Cardiac ventricle fibroblast (primary cell): ENCODE results near the gene SPINT3. TPM values are rescaled to one million over a fixed set of nuclear protein-coding genes. Genes with fewer than 3 reads are reported as not detected.

Experiments used
- total RNA-seq: library from RNA; depleted of rRNA; stranded (reverse); fragments of >200 nt; gene quantifications from 2 replicates; pipeline ENCODE4 v1.2.3, GENCODE V29; 2015

SPINT3 gene
- not detected in 2 replicates for total RNA-seq

DNA sequence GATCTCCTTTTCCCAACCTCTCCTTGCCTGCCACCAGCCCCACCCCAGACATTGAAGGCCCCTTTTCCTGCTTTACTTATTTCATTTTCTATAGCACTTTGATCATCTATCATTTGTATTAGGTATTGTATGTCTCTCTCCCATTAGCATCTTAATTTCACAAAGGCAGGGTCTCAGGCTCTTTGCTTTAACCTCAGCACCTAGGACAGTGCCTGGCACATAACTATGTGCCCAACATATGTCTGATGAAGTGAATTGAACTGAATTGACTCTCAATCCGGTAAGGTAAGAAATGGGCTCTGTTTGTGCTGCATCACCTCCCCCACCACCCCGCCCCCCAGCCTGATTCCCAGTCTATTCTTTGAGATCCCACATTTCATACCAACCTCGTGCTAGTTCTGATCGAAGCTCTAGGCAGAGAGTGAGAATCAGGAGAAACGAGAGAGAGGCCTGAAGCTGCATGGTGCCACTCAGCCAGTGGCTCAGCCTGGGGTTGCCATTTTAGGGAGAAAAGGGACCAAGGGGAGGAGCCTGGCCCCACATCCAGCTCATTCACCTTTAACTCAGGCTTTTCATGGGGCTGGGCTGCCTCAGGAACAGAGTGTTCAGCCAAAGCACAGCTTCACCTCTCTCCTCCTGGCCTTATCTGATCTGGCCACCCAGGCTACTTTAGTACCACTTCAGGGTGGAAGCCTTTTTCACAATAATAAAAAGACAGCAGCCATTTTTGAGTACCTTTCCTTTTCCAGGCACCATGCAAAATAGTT lies at the start of gene SPINT3:
Gene SPINT3, minus strand, starts transcription at position 476 of the 767 bp plus-strand sequence. Its CDS starts 14 bp downstream, at position 462.

GRCh38 chr20:45547206-45547770 lies 31.9 kb upstream of the SPINT3 start, which contains the start of gene EPPIN:
Gene EPPIN, minus strand, starts transcription at chr20:45547401. Its CDS starts 44 bp downstream, at chr20:45547357.

DNA sequence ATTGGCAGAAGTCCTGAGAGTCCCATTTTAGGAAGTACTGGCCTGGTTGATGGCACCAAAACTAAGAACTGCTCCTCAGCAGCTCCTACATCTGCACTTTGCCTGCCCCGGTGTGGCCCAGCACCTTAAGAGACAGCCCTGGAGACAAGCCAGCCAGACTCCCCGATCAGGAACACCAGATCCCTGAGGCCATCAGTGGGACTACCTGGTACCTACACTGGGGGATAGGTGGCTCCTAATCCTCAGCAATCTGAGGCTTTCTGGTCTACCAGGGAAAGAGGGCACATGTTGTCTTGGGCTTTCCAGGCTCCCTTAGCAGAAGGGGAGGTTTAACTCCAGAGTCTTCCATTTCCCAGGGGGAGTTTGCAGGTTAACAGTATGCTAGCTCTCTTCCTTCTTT lies 24.0 kb upstream of the SPINT3 start, which contains the start of gene WFDC6:
Gene WFDC6, minus strand, starts transcription at position 101 of the 400 bp plus-strand sequence. Its CDS starts 75 bp downstream, at position 26.

GRCh38 chr20:45469336-45470261 lies 45.8 kb downstream of the SPINT3 start, which contains the start of gene WFDC2:
Gene WFDC2, plus strand, starts transcription at chr20:45469753. Its CDS starts 29 bp downstream, at chr20:45469782.

Other genes with a start within 250 kb of the SPINT3 start
- gene RBPJL, start 208.8 kb downstream of the SPINT3 start, total RNA-seq, result not detected in 2 replicates
- not detected in 2 replicates for gene MATN4, start 207.3 kb downstream of the SPINT3 start, total RNA-seq
- gene SDC4, start 167.2 kb downstream of the SPINT3 start, total RNA-seq, result 65.5 and 71.7 TPM in 2 replicates
- 16.8 and 19.8 TPM in 2 replicates for gene SYS1, start 152.5 kb downstream of the SPINT3 start, total RNA-seq
- not detected in 2 replicates for gene TP53TG5, start 137.3 kb downstream of the SPINT3 start, total RNA-seq
- gene DBNDD2, start 107.3 kb downstream of the SPINT3 start, total RNA-seq, result 2.4 and 2.9 TPM in 2 replicates
- gene PIGT, start 99.5 kb downstream of the SPINT3 start, total RNA-seq, result 85.3 and 91.4 TPM in 2 replicates
- not detected in 2 replicates for gene WFDC2, start 45.9 kb downstream of the SPINT3 start, total RNA-seq
- gene WFDC6, start 23.9 kb upstream of the SPINT3 start, total RNA-seq, result not detected in 2 replicates
- gene EPPIN, start 31.8 kb upstream of the SPINT3 start, total RNA-seq, result not detected in 2 replicates
- gene WFDC8, start 63.7 kb upstream of the SPINT3 start, total RNA-seq, result not detected in 2 replicates
- not detected in 2 replicates for gene WFDC10A, start 114.1 kb upstream of the SPINT3 start, total RNA-seq
- not detected in 2 replicates for gene WFDC9, start 115.7 kb upstream of the SPINT3 start, total RNA-seq
- gene WFDC11, start 154.6 kb upstream of the SPINT3 start, total RNA-seq, result not detected in 2 replicates
- not detected in 2 replicates for gene WFDC13, start 186.4 kb upstream of the SPINT3 start, total RNA-seq
- not detected in 2 replicates for gene WFDC10B, start 189.4 kb upstream of the SPINT3 start, total RNA-seq
- gene SPINT4, start 206.7 kb upstream of the SPINT3 start, total RNA-seq, result not detected in 2 replicates